ENCODE results near the gene NSMCE3.

- TF ChIP-seq CTCF (IDR thresholded peaks at IDR 0.05; ENCODE audit: insufficient read depth, low read length) (no peak), POLR2AphosphoS5 (IDR thresholded peaks at IDR 0.05; ENCODE audit: low read depth) (no peak)
Measured at GRCh38 chr15:29270976-29271375, 1.4 kb upstream of the NSMCE3 start.

Measured in HL-60 (cell line).